H1 (cell line): ENCODE measurements around the gene RNF141. TPM values are rescaled to one million over a fixed set of nuclear protein-coding genes. Genes with fewer than 3 reads are reported as not detected.

Source experiments
- CTCF ChIA-PET: fragments of 300-600 bp; sonication (Branson Sonifier 250); formaldehyde crosslinking; loops from one replicate; lab custom pipeline; 2021; ENCODE audit not compliant: partially characterized antibody; lab: Charles Lee
- POLR2A ChIA-PET: fragments of 300-600 bp; sonication (Branson Sonifier 250); formaldehyde crosslinking; loops from one replicate; lab custom pipeline; 2021; ENCODE audit warnings: inconsistent platforms; ENCODE audit not compliant: partially characterized antibody; lab: Charles Lee
- DNase-seq, 2 experiments: peaks; one replicate each; pipeline versions ENCODE4 v3.0.0 to v3.0.0-alpha.2; 2010 to 2022; ENCODE audit warnings: low spot score in 2 of 2, low read depth in 1 of 2, mixed read lengths in 1 of 2
- FAIRE-seq: peaks from 2 replicates; lab custom pipeline; 2011; peaks lifted over from hg19 to GRCh38; lab: Jason Lieb, UNC
- H2AFZ ChIP-seq: 2 replicates; pipeline ENCODE4 v1.8.1; 2012; ENCODE audit warnings: low read length, inconsistent platforms
- H2AK5ac ChIP-seq: 2 replicates; pipeline ENCODE4 v1.6.1; 2013; ENCODE audit warnings: low read depth, low read length
- H2BK120ac ChIP-seq: replicated peaks from 2 replicates; pipeline ENCODE3; 2013; ENCODE audit warnings: low read depth, low read length, inconsistent platforms
- H2BK12ac ChIP-seq: 2 replicates; pipeline ENCODE4 v1.6.1; 2013; ENCODE audit warnings: low read depth, low read length
- H2BK15ac ChIP-seq: 2 replicates; pipeline ENCODE4 v1.6.1; 2013; ENCODE audit warnings: low read length
- H2BK20ac ChIP-seq: 2 replicates; pipeline ENCODE4 v1.6.1; 2013; ENCODE audit warnings: low read length
- H2BK5ac ChIP-seq: 2 replicates; pipeline ENCODE4 v1.6.1; 2013; ENCODE audit warnings: low read depth, low read length
- H3K14ac ChIP-seq: 2 replicates; pipeline ENCODE4 v1.6.1; 2013; ENCODE audit warnings: inconsistent platforms; ENCODE audit not compliant: insufficient read length
- H3K18ac ChIP-seq: 2 replicates; pipeline ENCODE4 v1.6.1; 2013; ENCODE audit warnings: low read length; ENCODE audit errors: extremely low read depth
- H3K23ac ChIP-seq: 2 replicates; pipeline ENCODE4 v1.6.1; 2013; ENCODE audit warnings: inconsistent platforms; ENCODE audit not compliant: insufficient read length
- H3K23me2 ChIP-seq: 2 replicates; pipeline ENCODE4 v1.6.1; 2013; ENCODE audit warnings: low read depth, low read length
- H3K27ac ChIP-seq: 2 replicates; pipeline ENCODE4 v1.6.1; 2011; ENCODE audit warnings: low read depth, low read length, inconsistent platforms
- H3K27me3 ChIP-seq, 4 experiments: replicated peaks in 1 of 4; 1 replicate in 1 of 4; 2 replicates in 3 of 4; pipeline versions ENCODE4 v1.6.1 to v1.8.1; 2011 to 2013; ENCODE audit warnings: low read length in 3 of 4, mild to moderate bottlenecking in 3 of 4, inconsistent platforms in 2 of 4, mixed read lengths in 2 of 4, moderate library complexity in 1 of 4; ENCODE audit not compliant: control insufficient read depth in 3 of 4, insufficient read depth in 3 of 4; ENCODE audit errors: extremely low read depth in 1 of 4
- H3K36me3 ChIP-seq, 4 experiments: 2 replicates each; pipeline versions ENCODE4 v1.6.1 to v1.8.1; 2011 to 2013; ENCODE audit warnings: mild to moderate bottlenecking in 4 of 4, low read length in 3 of 4, moderate library complexity in 2 of 4, control low read depth in 1 of 4, inconsistent platforms in 1 of 4; ENCODE audit not compliant: insufficient read depth in 4 of 4, control insufficient read depth in 2 of 4
- H3K4ac ChIP-seq: replicated peaks from 2 replicates; pipeline ENCODE3; 2013; ENCODE audit warnings: low read length, low read depth, mixed read lengths, inconsistent platforms; ENCODE audit not compliant: insufficient read length
- H3K4me1 ChIP-seq, 4 experiments: replicated peaks in 1 of 4; 1 replicate in 1 of 4; 2 replicates in 3 of 4; pipeline versions ENCODE4 v1.6.1 to v1.8.1; 2011 to 2013; ENCODE audit warnings: low read length in 3 of 4, inconsistent platforms in 2 of 4, mixed read lengths in 1 of 4; ENCODE audit not compliant: insufficient read depth in 4 of 4, control insufficient read depth in 3 of 4
- H3K4me2 ChIP-seq, 2 experiments: 2 replicates each; pipeline versions ENCODE4 v1.6.1 to v1.8.1; 2011 to 2013; ENCODE audit warnings: low read depth in 2 of 2, low read length in 2 of 2, control low read depth in 1 of 2, inconsistent platforms in 1 of 2, mild to moderate bottlenecking in 1 of 2; ENCODE audit not compliant: insufficient read depth in 1 of 2
- H3K4me3 ChIP-seq, 4 experiments: fragments of 200-600, 300-600 bp in 1 of 4; sonication (generic), shearing (Covaris generic), sonication (Bioruptor Twin) in 1 of 4; 2 replicates each; pipeline versions ENCODE4 v1.5.1 to v1.8.1; 2011 to 2016; ENCODE audit warnings: low read length in 4 of 4, low read depth in 3 of 4, control low read depth in 2 of 4, inconsistent platforms in 2 of 4, mild to moderate bottlenecking in 2 of 4, mixed read lengths in 1 of 4, moderate library complexity in 1 of 4; ENCODE audit not compliant: insufficient read depth in 2 of 4; ENCODE audit errors: extremely low read depth in 1 of 4
- H3K56ac ChIP-seq: replicated peaks from 2 replicates; pipeline ENCODE3; 2013; ENCODE audit warnings: low read depth, mild to moderate bottlenecking, mixed read lengths, low read length, inconsistent platforms; ENCODE audit not compliant: insufficient read length
- H3K79me1 ChIP-seq: 2 replicates; pipeline ENCODE4 v1.6.1; 2013; ENCODE audit warnings: low read depth, low read length, control low read depth
- H3K79me2 ChIP-seq, 2 experiments: 2 replicates each; pipeline versions ENCODE4 v1.6.1 to v1.8.1; 2012 to 2013; ENCODE audit warnings: low read length in 2 of 2, mild to moderate bottlenecking in 2 of 2, inconsistent platforms in 1 of 2; ENCODE audit not compliant: insufficient read depth in 2 of 2, control insufficient read depth in 1 of 2
- H3K9ac ChIP-seq, 4 experiments: replicated peaks in 1 of 4; 1 replicate in 1 of 4; 2 replicates in 3 of 4; pipeline versions ENCODE4 v1.6.1 to v1.8.1; 2011 to 2013; ENCODE audit warnings: low read depth in 3 of 4, low read length in 3 of 4, control low read depth in 2 of 4, mild to moderate bottlenecking in 2 of 4, moderate library complexity in 2 of 4, inconsistent platforms in 1 of 4; ENCODE audit errors: extremely low read depth in 1 of 4
- H3K9me3 ChIP-seq, 2 experiments: 2 replicates each; pipeline versions ENCODE4 v1.6.1 to v1.8.1; 2012 to 2013; ENCODE audit warnings: mild to moderate bottlenecking in 2 of 2, moderate library complexity in 2 of 2, control low read depth in 1 of 2, inconsistent platforms in 1 of 2, low read depth in 1 of 2, low read length in 1 of 2, mixed read lengths in 1 of 2; ENCODE audit not compliant: insufficient read depth in 2 of 2
- H4K20me1 ChIP-seq, 2 experiments: replicated peaks in 1 of 2; 2 replicates each; pipeline versions ENCODE3 to v1.8.1; 2011 to 2013; ENCODE audit warnings: inconsistent platforms in 2 of 2, low read length in 2 of 2, mild to moderate bottlenecking in 1 of 2; ENCODE audit not compliant: insufficient read depth in 2 of 2, control insufficient read depth in 1 of 2
- H4K5ac ChIP-seq: 2 replicates; pipeline ENCODE4 v1.6.1; 2013; ENCODE audit warnings: low read length, low read depth, mixed read lengths, inconsistent platforms; ENCODE audit not compliant: insufficient read length
- H4K8ac ChIP-seq: 2 replicates; pipeline ENCODE4 v1.8.0; 2013; ENCODE audit warnings: mild to moderate bottlenecking, moderate library complexity, low read length, inconsistent platforms; ENCODE audit not compliant: insufficient read depth; ENCODE audit errors: extremely low read depth
- H4K91ac ChIP-seq: replicated peaks from 2 replicates; pipeline ENCODE3; 2013; ENCODE audit warnings: low read length, mixed read lengths, inconsistent platforms; ENCODE audit not compliant: insufficient read length
- ASH2L ChIP-seq: fragments of 200-600, 300-600 bp; sonication (generic); IDR thresholded peaks from one replicate; pipeline ENCODE4 v1.7.1; 2017; ENCODE audit warnings: low read length
- BACH1 ChIP-seq: IDR thresholded peaks from 2 replicates; pipeline ENCODE4 v1.6.1; 2012; ENCODE audit warnings: low read length, improper control_type of control experiment
- BCL11A ChIP-seq, 2 experiments: IDR thresholded peaks; one replicate each; pipeline ENCODE4 v1.6.1; 2011; ENCODE audit warnings: low read depth in 2 of 2, low read length in 2 of 2, mild to moderate bottlenecking in 2 of 2
- CBX8 ChIP-seq: fragments of 300-800, 300-1000 bp; sonication (generic); IDR thresholded peaks from 2 replicates; pipeline ENCODE4 v1.7.1; 2016; ENCODE audit warnings: low read depth, low read length, borderline replicate concordance
- CHD2 ChIP-seq: IDR thresholded peaks from 2 replicates; pipeline ENCODE4 v1.6.1; 2012; ENCODE audit warnings: low read length, improper control_type of control experiment
- FOSL1 ChIP-seq: IDR thresholded peaks from 2 replicates; pipeline ENCODE4 v1.6.1; 2011; ENCODE audit warnings: mild to moderate bottlenecking, low read depth, low read length, moderate library complexity; ENCODE audit not compliant: insufficient read depth
- GABPA ChIP-seq: IDR thresholded peaks from 2 replicates; pipeline ENCODE4 v1.6.1; 2011; ENCODE audit warnings: mild to moderate bottlenecking, low read length, moderate library complexity, borderline replicate concordance; ENCODE audit not compliant: insufficient read depth
- JUN ChIP-seq: IDR thresholded peaks from 2 replicates; pipeline ENCODE4 v1.6.1; 2011; ENCODE audit warnings: low read depth, mild to moderate bottlenecking, improper control_type of control experiment, low read length
- JUND ChIP-seq: IDR thresholded peaks from 2 replicates; pipeline ENCODE4 v1.6.1; 2011; ENCODE audit warnings: mild to moderate bottlenecking, improper control_type of control experiment, low read length
- MAFK ChIP-seq: IDR thresholded peaks from 2 replicates; pipeline ENCODE4 v1.6.1; 2012; ENCODE audit warnings: low read depth, mild to moderate bottlenecking, improper control_type of control experiment, low read length
- NANOG ChIP-seq: IDR thresholded peaks from 2 replicates; pipeline ENCODE4 v1.6.1; 2011; ENCODE audit warnings: low read length, low read depth, mild to moderate bottlenecking, inconsistent platforms; ENCODE audit not compliant: insufficient read depth, poor library complexity, severe bottlenecking
- RFX5 ChIP-seq: IDR thresholded peaks from 2 replicates; pipeline ENCODE4 v1.6.1; 2011; ENCODE audit warnings: low read depth, low read length, improper control_type of control experiment, borderline replicate concordance
- TEAD4 ChIP-seq: IDR thresholded peaks from 2 replicates; pipeline ENCODE4 v1.6.1; 2012; ENCODE audit warnings: low read depth, low read length, inconsistent platforms, mixed read lengths
- WGBS, 2 experiments: shearing (Covaris generic) in 1 of 2; methylation state at CpG; one replicate each; pipeline versions ENCODE4 v1.1.6 to v1.1.7; 2013 to 2015; ENCODE audit warnings: low lambda C conversion rate in 2 of 2, mixed read lengths in 2 of 2, inconsistent platforms in 1 of 2, low coverage in 1 of 2, missing lambda C conversion rate in 1 of 2; ENCODE audit not compliant: insufficient replicate concordance in 2 of 2, insufficient coverage in 1 of 2, insufficient read length in 1 of 2; ENCODE audit errors: extremely low coverage in 1 of 2, missing lambda C conversion rate in 1 of 2; 5-methylcytosine and 5-hydroxymethylcytosine counted together
- polyA plus RNA-seq, 7 experiments: library from polyadenylated mRNA; depleted of rRNA in 3 of 7; stranded (reverse) in 5 of 7; unstranded in 2 of 7; fragments of >200 nt in 5 of 7; fragments of 200-250 nt in 2 of 7; gene quantifications; 1 replicate in 5 of 7; 2 replicates in 1 of 7; 4 replicates in 1 of 7; pipeline versions ENCODE4 v1.2.1 to v1.2.3, GENCODE V29; 2011 to 2013; ENCODE audit warnings: missing spikeins in 2 of 7, mixed read lengths in 2 of 7
- total RNA-seq: library from RNA; stranded (reverse); fragmentation: NEBNext Ultra II Directional; extraction: Animal tissue kit (Norgen Biotek cat#: 25700); gene quantifications from 2 replicates; pipeline ENCODE4 v1.2.1, GENCODE V29; 2021

RNF141 gene
- total and polyA plus RNA-seq, 2 of the 8 experiments (the other 6 are each of a cell fraction or from before 2014, with no cell fraction given): 8.5 to 22.8 TPM

- WGBS, 2 experiments: 90% methylated on average over 13 of the region's 13 CpGs; no CpG with 5 or more reads in 1 of the 2 experiments
- no peaks in the 10 kb centered on the region for H4K20me1 ChIP-seq
- ChIA-PET POLR2A (no interaction called here), CTCF (interaction anchor here (0.7 to 1.4 kb wide), 6 partner anchors 13 to 442 kb away, joined by 3 to 5 read pairs (median 3); no protein-coding TSS in a partner anchor)
- H3K4ac ChIP-seq: no peak overlapping the region
- no peak overlapping the region for H2AK5ac ChIP-seq
- H2BK12ac ChIP-seq: 0 out of 2 replicates have a peak overlapping the region, but pooled peaks have one; percentile 31
- DNase-seq: no peak
- H3K23ac ChIP-seq: no peak overlapping the region
- H3K14ac ChIP-seq: no peak overlapping the region
- no peak overlapping the region for H4K5ac ChIP-seq
- H3K18ac ChIP-seq: no peak overlapping the region
- H3K4me1 ChIP-seq: peaks cover 0 to 5% (median under 1%) of the 10 kb centered on the region in 4 experiments; a peak in 3 of 7 replicates
- H3K27me3 ChIP-seq: no peaks in the 10 kb centered on the region; a peak in 1 of 7 replicates
- FAIRE-seq: no peak
- H2BK120ac ChIP-seq: no peak overlapping the region
- H4K91ac ChIP-seq: no peak overlapping the region
- no peak overlapping the region for H3K9ac ChIP-seq
- H2BK5ac ChIP-seq: peak overlapping the region; percentile 49; the same call in 1 of the 2 replicates
- no peak overlapping the region for H3K56ac ChIP-seq
- H3K4me2 ChIP-seq: no peak overlapping the region
- no peak overlapping the region for H2BK20ac ChIP-seq
- no peak overlapping the region for H2AFZ ChIP-seq
- no peak overlapping the region for H3K4me3 ChIP-seq
- H3K27ac ChIP-seq: no peak overlapping the region
- TF ChIP-seq NANOG (no peak), GABPA (no peak), BCL11A (IDR thresholded peaks at IDR 0.05; ENCODE audit: low read depth in 2 of 2, low read length in 2 of 2) (no peak), JUN (no peak), ASH2L (no peak), TEAD4 (no peak), CBX8 (no peak), CHD2 (no peak), JUND (no peak), FOSL1 (no peak), MAFK (peak; percentile 83), RFX5 (no peak), BACH1 (peak; percentile 96)
- peaks cover 2% of the 10 kb centered on the region; the same call in 1 of the 2 replicates for H3K23me2 ChIP-seq
- no peaks in the 10 kb centered on the region for H3K79me1 ChIP-seq
- no peak overlapping the region for H4K8ac ChIP-seq
- no peaks in the 10 kb centered on the region; a peak in 1 of 8 replicates for H3K36me3 ChIP-seq
- no peaks in the 10 kb centered on the region for H3K79me2 ChIP-seq
- H2BK15ac ChIP-seq: no peak overlapping the region
- H3K9me3 ChIP-seq: no peaks in the 10 kb centered on the region; a peak in 1 of 4 replicates
Observed at GRCh38 chr11:10490398-10491241, 50.4 kb downstream of the RNF141 start.
